Stimulated activated CD4-positive, alpha-beta T cell treated with anti-CD3 and anti-CD28 coated beads, Interleukin-12 subunit alpha, Interleukin-12 subunit beta, amount 100 ng/mL, for 4 hours (primary cell): ENCODE data around the gene AKR1A1.
A peak's percentile ranks its signal among the peaks of the same experiment; 100 is the strongest.
"Not testable (repeated sequence)": the region's sequence is repeated elsewhere in the genome, so short reads cannot be mapped to it uniquely, and the experiment has no call there.

Source experiments
- DNase-seq: peaks from one replicate; pipeline ENCODE4 v3.0.0-alpha.2; 2020

Gene AKR1A1

DNA sequence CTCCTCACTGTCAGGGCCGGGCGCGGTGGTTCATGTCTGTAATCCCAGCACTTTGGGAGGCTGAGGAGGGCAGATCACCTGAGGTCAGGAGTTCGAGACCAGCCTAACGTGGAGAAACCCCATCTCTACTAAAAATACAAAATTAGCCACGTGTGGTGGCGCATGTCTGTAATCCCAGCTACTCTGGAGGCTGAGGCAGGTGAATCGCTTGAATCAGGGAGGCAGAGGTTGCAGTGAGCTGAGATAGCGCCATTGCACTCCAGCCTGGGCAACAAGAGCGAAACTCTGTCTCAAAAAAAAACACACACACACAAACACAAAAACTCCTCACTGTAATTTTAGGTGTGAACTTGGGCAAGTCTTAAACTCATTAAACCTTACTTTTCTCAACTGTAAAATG is 26.7 kb upstream of the AKR1A1 start:
- DNase-seq, result not testable (repeated sequence)

GRCh38 chr1:45526135-45526644 is 24.4 kb upstream of the AKR1A1 start:
- no peak for DNase-seq

- no peak for DNase-seq
These were observed 19.9 kb upstream of the AKR1A1 start for GRCh38 chr1:45530632-45531135.

DNA sequence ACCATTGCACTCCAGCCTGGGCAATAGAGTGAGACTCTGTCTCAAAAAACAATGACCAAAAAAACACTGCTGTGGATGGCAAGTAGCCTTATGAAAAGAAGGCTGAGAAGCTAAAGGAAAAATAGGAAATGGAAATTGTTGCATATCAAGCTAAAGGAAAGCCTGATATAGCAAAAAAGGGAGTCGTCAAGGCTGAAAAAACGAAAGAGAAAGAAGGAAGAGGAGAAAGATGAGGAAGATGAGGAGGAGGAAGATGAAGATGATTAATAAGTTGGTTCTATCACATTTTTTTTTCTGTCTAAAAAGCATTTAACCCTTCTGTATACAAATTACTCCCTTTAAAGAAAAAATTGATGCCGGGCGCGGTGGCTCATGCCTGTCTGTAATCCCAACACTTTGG is 18.8 kb upstream of the AKR1A1 start:
- no peak for DNase-seq

DNA sequence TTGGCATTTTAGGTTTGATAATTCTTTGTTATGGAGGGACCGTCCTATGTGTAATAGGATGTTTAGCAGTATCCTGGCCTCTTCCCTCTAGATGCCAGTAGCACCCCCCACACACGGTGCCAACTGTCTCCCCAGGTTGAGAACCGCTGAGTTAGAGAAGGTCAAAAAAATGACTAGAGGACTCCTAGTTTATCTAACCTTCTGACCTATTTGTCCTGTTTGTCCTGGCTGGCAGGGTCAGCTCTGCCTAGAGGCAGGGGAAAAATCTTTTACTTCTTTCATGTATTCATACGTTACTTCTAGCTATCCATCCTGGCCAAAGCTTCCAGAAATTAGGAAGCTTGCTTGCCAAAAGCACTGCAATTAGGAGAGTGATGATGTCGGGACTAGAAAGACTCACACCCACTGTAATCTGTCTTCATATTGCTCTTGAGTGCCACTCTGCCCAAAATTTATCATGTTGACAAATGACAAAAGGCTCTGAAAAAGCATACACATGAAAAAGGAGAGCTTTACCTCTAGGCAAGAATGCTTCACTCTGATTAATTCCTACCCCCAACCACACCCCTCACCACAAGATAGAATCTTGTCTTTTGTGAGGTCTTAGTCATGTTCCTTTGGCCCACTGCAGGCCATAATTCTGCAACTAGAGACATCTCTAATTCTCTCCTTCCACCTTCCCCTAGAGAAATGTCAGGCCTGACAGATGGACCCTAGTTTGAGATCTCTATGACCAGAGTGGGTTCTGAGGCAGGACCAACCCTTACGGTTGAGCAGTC is 14.4 kb upstream of the AKR1A1 start:
- no peak for DNase-seq

GRCh38 chr1:45536886-45537285 is 13.7 kb upstream of the AKR1A1 start:
- no peak for DNase-seq

- DNase-seq, result no peak
These were observed 9.4 kb upstream of the AKR1A1 start for GRCh38 chr1:45541193-45541592.

- DNase-seq, result no peak
These were observed 8.0 kb upstream of the AKR1A1 start for GRCh38 chr1:45542591-45542990.

DNA sequence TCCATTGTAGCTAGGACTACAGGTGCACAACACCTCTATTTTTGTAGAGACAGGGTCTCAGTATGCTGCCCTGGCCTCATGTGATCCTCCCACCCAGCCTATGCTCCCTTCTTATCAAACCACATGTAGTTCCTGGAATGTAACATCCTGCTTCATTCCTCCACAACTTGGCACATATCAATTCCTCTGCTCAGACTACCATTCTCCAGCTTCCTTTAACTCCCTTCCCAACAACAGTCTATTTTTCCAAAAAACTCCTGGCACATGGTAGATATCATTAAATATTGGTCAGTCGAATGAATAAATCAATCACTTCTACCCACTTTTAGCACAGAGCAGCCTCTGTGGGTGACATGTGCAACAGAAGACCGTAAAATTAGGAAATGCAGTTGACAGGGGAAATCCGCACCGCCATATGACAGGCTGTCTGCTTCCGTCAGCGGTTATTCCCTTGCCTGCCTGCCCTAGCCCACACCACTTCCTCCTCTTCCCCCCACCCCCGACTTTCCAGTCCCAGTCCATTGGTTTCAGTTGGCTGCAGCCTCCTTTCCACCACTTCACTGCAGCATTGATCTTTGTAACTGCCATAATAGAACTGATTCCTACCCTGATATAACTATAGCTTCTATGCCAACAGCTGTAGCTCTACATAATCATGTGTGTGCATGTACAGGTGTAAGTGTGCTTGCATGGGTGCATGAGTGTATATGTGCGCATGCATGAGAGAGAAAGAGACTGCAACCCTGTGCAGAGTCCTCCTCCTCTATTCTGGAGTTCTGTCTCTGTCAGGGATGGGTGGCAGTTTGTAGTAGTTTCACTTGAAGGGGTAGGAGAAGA is 6.8 kb upstream of the AKR1A1 start:
- DNase-seq, result peak; percentile 52

DNA sequence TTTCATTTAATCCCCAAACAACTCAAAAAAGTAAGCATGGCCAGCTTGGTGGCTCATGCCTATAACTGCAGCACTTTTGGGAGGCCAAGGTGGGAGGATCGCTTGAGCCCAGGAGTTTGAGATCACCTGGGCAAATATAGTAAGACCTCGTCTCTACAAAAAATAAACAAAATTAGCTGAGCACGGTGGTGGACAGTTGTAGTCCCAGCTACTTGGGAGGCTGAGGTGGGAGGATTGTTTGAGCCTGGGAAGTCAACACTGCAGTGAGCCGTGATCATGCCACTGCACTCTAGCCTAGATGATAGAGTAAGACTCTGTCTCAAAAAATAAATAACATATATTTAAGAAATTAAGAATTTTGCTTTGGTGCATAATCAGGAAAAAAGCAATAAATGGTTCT is 6.1 kb upstream of the AKR1A1 start:
- DNase-seq, result no peak

DNA sequence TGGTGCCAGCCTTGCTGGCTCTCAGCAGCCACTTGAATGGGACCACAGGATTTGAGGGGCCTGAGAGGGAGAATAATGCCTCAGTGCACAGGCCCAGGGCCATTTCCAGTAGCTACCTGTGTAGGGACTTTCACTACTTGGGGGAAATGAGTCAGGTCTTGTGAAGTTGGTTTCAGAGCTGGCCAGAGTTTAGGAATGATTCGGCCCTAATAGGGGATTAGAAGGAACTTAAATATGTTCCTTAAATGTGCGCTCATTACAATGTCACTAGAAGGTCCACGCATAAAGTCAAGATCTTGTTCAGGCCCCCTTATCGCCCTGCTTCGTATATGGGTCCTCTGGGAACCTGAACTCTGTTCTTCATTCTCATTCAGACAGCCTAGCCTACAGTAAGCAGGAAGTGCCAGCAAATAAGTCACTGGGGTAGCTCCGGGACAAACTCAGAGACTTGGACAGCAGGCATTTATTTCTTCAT is 5.6 kb upstream of the AKR1A1 start:
- no peak for DNase-seq

- DNase-seq, result no peak
These were observed 4.9 kb upstream of the AKR1A1 start for GRCh38 chr1:45545553-45546310.

- no peak for DNase-seq
These were observed 1.1 kb downstream of the AKR1A1 start for GRCh38 chr1:45551684-45552083.

GRCh38 chr1:45552331-45552730 is 1.7 kb downstream of the AKR1A1 start:
- DNase-seq, result no peak

- DNase-seq, result no peak
These were observed 3.6 kb downstream of the AKR1A1 start for GRCh38 chr1:45554198-45554597.

DNA sequence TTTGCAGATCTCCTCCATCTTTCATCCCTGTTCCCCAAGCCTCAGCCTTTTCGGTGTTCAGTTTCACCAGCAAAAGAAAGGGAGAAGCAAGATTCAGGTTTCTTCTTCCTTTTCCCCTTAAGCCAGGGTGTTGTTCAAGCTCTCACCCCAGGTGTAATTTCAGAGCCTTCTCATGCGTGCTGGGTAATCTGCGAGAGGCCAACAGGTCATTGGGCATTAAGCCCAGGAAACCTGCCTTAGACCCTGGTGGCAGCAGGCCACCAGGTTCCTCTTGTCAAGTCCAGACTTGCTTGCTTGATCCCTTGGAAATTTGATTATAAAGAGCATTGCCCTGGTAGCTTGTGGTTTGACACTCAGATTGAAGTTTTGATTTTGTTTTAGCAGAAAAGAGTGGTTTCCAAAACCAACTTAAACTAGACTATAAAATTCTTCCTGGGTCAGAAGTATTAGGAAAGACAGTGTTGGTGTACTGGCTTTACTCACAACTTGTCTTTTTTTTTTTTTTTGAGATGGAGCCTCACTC is 6.9 kb downstream of the AKR1A1 start:
- no peak for DNase-seq

- no peak for DNase-seq
These were observed 13.2 kb downstream of the AKR1A1 start for GRCh38 chr1:45563843-45564242.

DNA sequence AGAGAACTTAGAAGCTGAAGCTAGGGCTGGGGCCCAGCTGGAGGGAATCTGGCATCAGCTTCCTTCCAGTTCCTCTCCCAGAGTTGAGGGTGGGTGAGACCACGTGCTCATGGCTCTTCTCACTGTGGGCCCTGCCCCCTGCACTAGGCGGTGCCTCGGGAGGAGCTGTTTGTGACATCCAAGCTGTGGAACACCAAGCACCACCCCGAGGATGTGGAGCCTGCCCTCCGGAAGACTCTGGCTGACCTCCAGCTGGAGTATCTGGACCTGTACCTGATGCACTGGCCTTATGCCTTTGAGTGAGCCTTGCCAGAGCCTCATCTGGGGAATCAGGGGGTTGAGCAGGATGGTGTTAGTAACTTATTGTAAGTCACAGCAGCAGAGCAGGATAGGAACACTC is 16.1 kb downstream of the AKR1A1 start:
- no peak for DNase-seq

GRCh38 chr1:45567911-45568310 is 17.3 kb downstream of the AKR1A1 start:
- no peak for DNase-seq

GRCh38 chr1:45568421-45568820 is 17.8 kb downstream of the AKR1A1 start:
- DNase-seq, result no peak

GRCh38 chr1:45569571-45569961 is 18.9 kb downstream of the AKR1A1 start:
- no peak for DNase-seq

DNA sequence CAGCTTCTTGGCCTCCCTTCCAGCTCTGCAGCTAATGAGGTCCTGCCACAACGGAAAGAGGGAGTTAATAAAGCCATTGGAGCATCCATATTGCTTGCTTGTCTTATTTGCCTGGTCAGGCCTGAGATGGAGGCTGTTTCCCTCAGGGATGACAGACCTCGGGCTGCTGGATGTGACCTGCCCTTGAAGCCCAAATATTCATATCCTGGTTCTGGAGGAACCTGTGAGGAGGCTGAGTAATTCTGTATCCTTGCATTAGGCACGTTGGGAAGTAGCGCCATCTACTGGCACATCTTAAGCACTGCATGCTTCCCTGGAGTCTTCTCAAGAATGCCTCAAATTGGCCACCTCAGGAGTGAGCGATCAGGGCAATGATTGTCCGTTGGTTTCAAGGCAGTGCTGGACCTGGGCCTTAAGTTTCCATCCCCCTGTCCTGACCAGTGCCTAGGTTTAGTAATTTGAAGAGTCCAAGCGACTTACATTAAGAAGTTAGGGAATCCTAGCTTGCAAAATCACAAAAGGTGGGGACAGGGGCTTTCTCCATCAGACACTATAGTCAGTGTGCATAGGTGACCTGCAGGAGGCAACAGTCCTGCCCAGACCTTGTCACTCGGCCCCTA is 19.4 kb downstream of the AKR1A1 start:
- peak; percentile 56 for DNase-seq
